ENCODE measurements around the gene IRAK1.

The IRAK1 gene

GRCh38 chrX:154019633-154020528 is at the start of gene IRAK1:
Gene IRAK1 (minus strand): TSS chrX:154019902. CDS start chrX:154019812, 90 bp downstream.
- peak; percentile 65 for DNase-seq

DNA sequence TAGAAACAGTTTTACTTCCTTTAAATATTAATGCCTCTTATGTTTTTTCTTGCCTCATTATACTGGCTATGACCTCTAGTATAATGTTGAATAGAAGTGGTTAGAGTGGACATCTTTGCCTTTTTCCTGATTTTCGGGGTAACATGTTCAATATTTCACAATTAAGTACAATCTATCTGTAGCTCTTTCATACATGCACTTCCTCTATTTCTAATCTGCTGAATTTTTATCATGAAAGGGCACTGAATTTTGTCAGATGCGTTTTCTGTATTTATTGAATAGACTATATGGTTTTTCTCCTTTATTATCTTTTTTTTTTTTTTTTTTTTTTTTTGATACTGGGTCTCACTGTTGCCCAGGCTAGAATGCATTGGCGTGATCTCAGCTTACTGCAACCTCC is 48.9 kb upstream of the IRAK1 start:
- DNase-seq, result no peak

DNA sequence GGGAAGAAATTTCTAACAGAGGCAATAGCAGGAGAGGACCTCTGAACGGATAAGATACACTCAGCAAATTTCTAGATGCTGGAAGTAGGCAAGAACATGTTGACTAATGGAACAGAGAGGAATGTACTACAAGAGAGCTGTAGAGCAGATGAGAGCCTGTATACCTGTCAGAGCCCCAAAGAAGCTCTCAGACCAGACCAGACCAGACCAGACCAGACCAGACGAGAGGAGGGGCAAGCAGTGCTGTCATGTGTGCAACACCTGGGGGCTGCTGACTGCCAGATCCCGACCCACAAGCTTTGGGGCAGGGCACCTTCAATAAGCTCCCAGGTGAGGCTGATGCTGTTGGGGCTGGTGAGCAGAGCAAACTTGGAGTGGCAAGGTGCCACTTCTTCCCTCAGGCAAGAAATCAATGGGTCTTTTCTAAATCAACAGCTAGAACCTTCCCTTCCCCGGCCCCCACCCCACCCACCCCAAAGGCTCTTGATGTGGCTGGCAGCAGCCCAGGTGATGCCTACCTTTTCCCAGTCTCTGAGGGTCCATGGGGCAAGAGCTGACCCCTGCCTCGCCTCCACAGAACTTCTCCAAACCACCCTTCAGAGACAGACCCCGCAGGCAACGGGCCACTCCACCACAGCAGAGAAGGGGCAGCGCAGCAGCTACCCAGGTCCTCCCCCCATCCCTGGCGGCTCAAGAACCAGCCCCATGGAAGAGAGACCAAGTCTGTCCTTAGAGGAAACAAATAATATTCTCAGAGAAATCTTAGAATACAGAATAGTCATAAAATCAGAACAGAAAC is 45.1 kb upstream of the IRAK1 start:
- DNase-seq, result no peak

DNA sequence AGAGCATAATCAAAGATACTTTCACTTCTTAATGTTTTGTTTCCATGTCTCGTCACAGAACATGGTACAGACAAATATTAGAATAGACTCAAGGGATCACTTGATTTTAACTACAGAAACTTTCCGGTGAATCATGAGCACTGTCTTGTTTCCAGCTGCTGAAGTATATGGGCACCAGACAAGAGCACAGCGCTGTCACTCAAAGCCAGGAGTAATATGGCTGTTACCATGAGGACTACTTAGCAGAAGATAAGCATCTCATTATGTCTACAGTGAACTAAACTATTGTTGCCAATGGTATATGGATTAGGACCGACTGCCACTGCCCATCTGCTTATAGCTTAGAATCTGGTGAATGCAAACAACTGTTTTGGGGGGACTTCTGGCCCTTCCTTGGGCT is 43.5 kb upstream of the IRAK1 start:
- DNase-seq, result no peak

- DNase-seq, result no peak
These were observed 42.1 kb upstream of the IRAK1 start for GRCh38 chrX:154061801-154062200.

DNA sequence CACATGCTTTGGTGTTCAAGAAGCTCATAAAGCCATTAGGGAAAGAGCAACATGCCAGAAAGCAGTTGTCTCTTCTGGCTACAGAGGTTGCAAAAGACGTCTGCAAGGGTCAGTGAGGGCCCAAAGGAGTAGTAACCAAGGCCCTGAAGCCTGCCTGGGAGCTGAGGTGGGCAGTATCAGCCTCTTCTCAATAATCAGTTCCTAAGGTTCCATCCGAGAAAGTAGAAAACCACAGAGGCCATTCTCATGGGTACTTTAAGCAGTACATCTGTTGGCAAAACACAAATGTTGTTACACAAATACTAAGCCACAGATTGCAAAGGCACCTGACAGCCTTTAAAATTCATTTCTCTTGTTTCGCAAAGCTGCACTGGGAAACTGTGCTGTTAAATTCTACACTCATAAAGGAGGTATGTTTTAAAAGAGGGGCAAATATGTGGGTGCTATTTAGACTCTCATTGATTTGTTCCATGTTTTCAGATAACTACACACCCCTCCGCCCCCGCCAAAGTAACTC is 40.1 kb upstream of the IRAK1 start:
- DNase-seq, result no peak

DNA sequence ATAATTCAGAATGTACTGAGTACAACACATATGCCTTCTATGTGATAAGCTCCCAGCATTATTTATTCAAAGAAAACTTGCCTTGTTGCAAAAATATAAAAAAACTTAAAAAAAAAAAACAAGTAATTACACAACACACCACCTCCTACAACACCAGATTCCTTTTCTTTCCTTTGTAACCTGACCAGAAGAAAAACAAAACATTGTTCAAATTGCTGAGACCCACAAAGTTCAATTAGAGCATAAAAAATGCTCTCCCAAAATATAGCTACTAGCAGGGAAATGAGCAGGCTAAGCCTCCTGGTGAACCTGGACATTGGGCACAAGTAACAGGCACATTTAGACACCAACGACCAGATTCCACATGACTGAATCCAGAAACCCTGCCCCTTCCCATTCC is 39.5 kb upstream of the IRAK1 start:
- no peak for DNase-seq

- no peak for DNase-seq
These were observed 38.7 kb upstream of the IRAK1 start for GRCh38 chrX:154058214-154058997.

GRCh38 chrX:154057791-154058190 is 38.1 kb upstream of the IRAK1 start:
- DNase-seq, result no peak

DNA sequence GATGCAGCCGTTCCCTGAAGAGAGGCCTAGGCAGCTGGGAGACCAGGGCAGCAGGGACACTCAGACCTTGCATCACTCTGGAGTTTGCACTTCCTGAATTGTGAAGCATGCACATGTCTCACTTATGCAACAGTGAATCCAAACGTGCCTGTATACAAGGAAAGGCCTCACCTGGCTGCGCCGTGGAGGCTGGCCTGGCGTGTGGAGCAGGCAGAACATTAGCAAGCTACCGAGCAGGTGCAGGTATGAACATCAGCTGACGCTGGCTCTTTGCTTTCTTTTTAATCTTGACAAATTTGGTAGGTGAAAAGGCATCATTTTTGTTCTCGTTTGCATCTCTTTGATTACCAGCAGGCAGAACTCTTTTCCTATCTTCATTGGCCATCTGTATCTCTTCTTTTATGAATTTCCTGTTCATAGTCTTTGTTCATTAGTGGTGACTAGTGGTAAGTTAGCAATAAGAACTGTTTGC is 37.1 kb upstream of the IRAK1 start:
- DNase-seq, result no peak

DNA sequence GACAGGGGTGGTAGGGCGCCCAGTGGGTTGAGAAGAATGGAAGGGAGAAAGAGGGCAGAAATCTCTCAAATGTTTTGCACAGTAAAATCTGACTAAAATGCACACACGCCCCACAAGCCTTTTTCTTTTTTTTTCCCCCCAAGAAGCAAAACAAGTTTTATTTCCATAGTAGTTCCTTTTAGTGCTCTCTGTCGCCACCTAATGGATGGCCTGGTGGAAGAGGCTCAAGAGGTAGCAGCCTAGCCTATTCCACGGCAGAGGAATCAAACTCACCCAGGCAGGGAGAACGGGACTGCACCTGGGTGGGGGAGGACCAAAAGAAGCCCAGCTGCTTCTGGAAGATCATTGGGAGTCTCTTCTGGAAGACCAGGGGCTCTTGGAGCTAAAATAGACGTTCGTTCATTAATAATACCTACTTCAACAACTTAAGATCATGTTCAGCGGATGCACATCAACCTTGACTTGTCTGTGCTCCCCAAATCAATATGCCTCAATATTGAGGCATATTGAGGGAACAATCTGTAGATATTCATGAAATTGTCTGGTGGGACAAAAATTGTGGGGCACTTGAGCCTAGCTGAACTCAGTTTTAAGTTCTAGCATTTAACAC is 31.6 kb upstream of the IRAK1 start:
- DNase-seq, result peak; percentile 67

- no peak for DNase-seq
These were observed 30.4 kb upstream of the IRAK1 start for GRCh38 chrX:154050113-154050495.

GRCh38 chrX:154049209-154050112 is 29.8 kb upstream of the IRAK1 start:
- no peak for DNase-seq

DNA sequence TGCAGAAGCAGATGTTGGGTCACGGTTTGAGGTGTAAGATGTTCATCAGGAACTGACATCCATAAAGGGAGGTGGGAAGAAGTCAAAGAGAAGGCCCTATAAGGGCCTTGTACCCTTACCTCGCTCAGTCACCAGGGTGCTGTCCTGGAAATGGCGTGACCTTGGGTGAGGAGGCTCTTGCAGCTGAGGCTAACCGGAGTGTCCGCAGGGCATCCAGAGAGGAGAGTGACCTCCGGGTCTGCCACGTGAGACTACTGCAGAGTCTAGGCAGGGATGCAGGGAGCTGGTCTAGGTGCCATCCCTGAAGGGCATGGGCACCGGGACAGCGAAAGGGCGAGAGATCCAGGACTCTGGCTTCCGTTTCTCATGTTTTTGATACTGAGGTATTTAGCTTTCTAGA is 28.7 kb upstream of the IRAK1 start:
- DNase-seq, result no peak

DNA sequence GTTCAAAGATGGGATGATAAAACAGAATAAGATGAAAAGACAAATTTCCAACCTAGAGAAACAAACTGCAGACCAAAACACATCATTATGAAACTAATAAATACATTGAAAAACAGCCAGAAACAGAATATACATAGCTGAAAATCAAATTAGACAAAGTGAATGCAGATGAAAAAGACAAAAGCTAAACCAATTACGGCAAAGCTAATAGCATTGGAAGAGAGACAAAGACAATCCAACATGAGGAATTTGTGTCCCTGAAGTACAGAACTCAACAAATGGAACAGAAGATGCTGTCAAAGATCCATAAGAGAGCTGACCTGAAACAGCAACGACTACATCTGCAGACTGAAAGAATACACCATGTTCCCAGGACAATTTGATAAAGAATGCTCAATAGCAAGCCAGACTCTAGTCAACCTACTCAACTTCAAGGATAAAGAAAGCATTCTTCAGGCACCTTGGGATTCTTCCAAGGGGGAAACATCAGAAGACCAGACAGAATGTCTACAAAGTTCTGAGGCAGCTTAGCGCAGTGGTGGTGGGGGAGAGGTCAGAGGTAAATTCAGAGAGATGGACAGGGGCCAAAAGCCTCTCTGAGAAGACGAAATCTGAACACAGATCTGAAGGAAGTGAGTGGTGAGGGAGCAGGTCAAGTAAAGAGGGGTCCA is 27.4 kb upstream of the IRAK1 start:
- no peak for DNase-seq

DNA sequence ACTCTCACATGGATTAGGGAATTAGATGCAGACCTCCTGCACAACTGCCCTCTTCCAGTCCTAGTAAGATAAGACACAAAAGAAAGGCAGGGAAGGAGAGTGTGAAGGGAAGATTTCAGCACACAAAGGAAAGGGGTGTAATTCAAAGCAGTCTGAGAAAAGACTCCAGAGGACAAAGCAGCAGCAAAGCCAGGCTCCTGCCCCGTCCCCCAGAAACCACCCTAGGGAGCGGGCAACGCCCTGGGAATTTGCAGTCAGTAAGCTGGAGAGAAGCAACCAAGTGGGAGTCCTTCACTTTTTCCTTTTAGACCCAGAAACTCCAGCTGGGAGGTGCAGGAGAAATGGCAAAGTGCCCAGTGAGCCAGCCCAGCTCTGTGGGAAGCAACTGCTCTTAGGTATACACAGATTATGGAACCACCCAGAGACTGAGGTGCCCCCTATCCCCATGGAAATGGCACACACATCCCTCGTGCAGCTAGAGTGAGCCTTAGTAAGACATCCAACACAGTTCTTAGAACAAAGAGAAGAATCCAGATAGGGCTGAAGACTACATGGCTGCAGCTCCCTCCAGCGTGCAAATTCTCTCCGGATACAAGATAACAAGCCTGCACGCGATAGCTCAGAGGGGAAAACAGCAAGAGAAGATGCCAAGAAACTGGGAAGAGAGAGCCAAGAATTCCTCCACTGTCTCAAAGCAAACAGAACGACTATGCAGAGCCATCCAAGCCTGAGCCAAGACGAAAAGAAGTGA is 26.5 kb upstream of the IRAK1 start:
- DNase-seq, result peak; percentile 54

DNA sequence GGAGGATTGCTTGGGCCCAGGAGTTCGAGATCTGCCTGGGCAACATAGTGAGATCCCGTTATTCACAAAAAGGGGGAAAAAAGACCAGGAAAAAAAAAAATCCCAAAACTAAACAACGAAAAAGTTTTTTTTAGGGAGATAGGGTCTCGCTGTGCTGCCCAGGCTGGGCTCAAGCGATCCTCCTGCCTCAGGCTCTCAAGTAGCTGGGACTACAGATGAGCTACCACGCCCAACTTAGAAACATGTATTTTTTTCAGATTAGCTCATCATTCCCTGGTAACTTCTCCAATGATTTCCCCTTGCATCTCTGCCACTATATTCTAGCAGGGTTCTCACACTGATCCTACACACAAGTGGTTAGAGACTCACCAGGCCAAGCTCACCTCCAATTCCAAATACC is 24.4 kb upstream of the IRAK1 start:
- DNase-seq, result no peak

DNA sequence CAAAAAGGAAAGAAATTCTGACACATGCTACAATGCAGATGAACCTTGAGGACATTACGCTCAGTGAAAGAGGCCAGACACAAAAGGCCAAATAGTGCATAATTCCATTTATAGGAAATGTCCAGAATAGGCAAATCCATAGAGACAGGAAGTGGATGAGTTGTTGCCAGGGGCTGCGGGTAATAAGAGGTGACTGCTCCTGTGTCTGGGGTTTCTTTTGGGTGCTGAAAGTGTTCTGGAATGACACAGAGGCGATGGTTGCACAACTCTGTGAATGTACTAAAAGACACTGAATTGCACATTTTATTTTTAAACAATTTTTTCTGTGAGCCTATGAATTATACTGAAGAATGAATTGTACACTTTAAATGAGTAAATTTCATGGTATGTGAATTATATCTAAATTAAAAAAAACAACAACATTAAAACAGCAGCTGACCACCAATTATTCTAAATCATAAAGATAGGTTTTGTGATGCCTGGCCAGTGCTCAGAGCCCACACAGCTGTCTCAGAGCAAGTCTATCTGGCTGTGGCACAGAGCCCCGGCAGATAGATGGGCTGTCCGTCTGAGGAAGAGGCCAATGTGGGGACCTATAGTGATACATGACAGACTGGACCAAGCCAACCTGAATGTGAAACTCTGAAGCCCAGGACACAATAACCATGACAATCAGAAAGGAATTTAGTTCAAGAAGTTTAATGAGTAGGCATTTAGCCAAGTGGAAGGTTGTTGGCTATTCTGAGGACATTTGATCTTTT is 23.5 kb upstream of the IRAK1 start:
- no peak for DNase-seq

- DNase-seq, result no peak
These were observed 21.2 kb upstream of the IRAK1 start for GRCh38 chrX:154040863-154041262.
